Ectodermal cell (in vitro differentiated cells): ENCODE measurements around the gene ARHGAP35.
"Not testable (repeated sequence)": the region's sequence is repeated elsewhere in the genome, so short reads cannot be mapped to it uniquely, and the experiment has no call there.

ENCODE experiments used
- H3K27ac ChIP-seq: 2 replicates; pipeline ENCODE4 v1.7.0; 2013; ENCODE audit warnings: mild to moderate bottlenecking, low read depth, low read length; ENCODE audit not compliant: insufficient read depth, poor library complexity, severe bottlenecking
- H3K27me3 ChIP-seq: 2 replicates; pipeline ENCODE4 v1.7.0; 2013; ENCODE audit warnings: mild to moderate bottlenecking, low read length; ENCODE audit not compliant: insufficient read depth, control insufficient read depth, poor library complexity, severe bottlenecking
- H3K36me3 ChIP-seq: one replicate; pipeline ENCODE4 v1.7.0; 2013; ENCODE audit warnings: low read length; ENCODE audit not compliant: control insufficient read depth, insufficient read depth
- H3K4me1 ChIP-seq: one replicate; pipeline ENCODE4 v1.7.0; 2013; ENCODE audit warnings: low read length; ENCODE audit not compliant: control insufficient read depth, insufficient read depth
- H3K4me3 ChIP-seq: 2 replicates; pipeline ENCODE4 v1.7.0; 2013; ENCODE audit warnings: low read depth, low read length, control low read depth; ENCODE audit not compliant: insufficient read depth
- H3K9me3 ChIP-seq: 2 replicates; pipeline ENCODE4 v1.7.0; 2013; ENCODE audit warnings: mild to moderate bottlenecking, low read length, moderate library complexity; ENCODE audit not compliant: control insufficient read depth
- WGBS, 2 experiments: methylation state at CpG; one replicate each; pipeline ENCODE4 v1.1.7; 2013; ENCODE audit warnings: missing lambda C conversion rate in 2 of 2; 5-methylcytosine and 5-hydroxymethylcytosine counted together

Gene ARHGAP35

DNA sequence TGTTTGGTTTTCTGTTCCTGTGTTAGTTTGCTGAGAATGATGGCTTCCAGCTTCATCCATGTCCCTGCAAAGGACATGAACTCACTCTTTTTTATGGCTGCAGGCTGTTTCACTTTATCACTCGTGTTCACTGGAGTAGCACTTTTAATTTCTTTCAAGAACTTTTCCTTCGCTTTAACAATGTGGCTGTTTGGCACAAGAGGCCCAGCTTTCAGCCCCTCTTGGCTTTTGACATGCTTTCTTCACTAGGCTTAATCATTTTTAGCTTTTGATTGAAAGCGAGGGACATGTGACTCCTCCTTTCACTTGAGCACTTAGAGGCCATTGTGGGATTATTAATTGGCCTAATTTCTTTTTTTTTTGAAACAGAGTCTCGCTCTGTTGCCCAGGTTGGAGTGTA is 22.0 kb downstream of the ARHGAP35 start:
- H3K27ac ChIP-seq, H3K27me3 ChIP-seq: not testable (repeated sequence)

DNA sequence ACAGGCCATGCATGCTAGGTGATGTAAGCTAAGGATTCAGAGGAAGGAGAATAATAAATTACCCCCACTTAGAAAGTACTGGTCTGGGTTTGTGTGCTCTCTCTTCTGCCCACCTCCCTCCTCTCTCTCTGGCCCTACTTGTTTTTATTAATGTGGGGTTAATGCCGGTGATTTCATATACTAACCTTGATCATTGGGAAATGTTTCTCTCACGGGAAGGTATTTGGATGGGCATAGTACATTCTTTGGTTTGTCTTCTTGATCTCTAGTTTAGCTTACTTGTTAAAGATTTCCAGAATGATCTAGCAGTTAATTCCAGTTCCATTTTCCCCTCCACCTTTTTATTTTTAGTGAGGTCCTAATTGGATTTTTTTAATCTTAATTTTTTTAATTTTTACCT is 24.6 kb downstream of the ARHGAP35 start:
- no peaks in the 10 kb centered on the region for H3K27me3 ChIP-seq
- no peaks in the 10 kb centered on the region for H3K9me3 ChIP-seq
- 77 to 100% methylated on average over 1 to 2 of the region's 2 CpGs for WGBS, 2 experiments

More for the DNA sequence above, 22.0 kb downstream of the ARHGAP35 start:
- 93 to 96% methylated on average over 4 of the region's 4 CpGs for WGBS, 2 experiments
- not testable (repeated sequence) for H3K36me3 ChIP-seq, H3K4me1 ChIP-seq, H3K9me3 ChIP-seq, H3K4me3 ChIP-seq

DNA sequence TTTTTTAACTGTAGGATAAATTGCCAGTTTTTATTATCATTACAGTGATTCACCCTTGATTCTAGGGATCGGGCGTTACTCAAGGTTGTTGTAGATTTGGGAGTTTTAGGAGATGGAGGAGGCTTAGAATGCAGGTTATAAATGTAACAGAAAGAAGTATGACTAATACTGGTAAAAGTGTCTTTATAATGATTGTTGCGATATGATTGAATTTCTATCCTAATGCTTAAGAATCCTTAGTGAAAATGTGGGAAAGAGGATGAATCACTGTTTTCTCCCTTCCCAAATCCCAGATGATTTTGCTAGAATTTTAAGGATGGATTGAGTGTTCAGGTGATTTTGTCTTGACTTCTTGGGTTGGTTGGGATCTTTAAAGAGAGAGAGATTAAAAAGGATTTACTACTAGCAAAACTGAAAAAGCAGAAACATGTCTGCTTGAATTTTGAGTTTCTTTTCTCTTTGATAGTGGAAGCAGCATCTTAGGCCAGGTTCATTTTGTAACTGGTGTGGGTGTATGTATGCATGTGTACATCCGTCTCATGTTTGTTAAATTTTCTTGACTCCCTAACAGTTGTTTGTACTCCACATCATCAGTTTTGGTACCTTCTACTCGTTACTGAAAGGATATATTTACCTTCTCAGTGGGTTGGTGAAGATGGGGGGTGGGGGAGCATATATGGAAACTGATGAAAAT is 25.9 kb downstream of the ARHGAP35 start:
- Histone ChIP-seq H3K36me3 (no peaks in the 10 kb centered on the region), H3K27me3 (no peaks in the 10 kb centered on the region), H3K4me1 (peaks cover 5% of the 10 kb centered on the region), H3K9me3 (no peaks in the 10 kb centered on the region), H3K27ac (no peak overlapping the region), H3K4me3 (no peak overlapping the region)
- 97 to 99% methylated on average over 5 of the region's 5 CpGs for WGBS, 2 experiments

More for the DNA sequence above, 24.6 kb downstream of the ARHGAP35 start:
- Histone ChIP-seq H3K27ac (no peak overlapping the region), H3K36me3 (no peaks in the 10 kb centered on the region), H3K4me3 (no peak overlapping the region), H3K4me1 (peaks cover 6% of the 10 kb centered on the region)

DNA sequence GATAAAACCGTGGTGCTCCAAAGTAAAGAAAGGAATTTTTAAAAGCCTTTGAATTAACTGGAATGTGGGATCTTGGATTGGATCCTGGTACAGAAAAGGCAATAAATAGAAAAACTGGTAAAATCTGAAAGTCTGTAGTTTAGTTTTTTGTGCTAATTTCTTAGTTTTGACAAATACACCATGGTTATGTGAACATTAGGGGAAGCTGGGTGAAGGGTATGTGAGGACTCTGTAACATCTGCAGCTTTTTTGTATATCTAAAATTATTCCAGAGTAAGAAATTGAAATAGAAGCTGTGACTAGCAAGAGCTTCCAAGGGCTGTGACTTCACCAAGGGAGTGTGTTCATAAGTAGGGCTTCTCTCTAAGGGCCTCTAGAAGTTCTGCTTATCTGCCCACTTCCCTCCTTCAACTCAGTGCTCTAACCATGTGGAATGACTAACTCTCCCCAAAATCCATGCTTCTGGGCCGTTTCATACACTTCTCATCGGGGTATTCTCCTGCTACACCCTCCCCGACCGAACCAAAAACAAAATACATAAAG is 26.5 kb downstream of the ARHGAP35 start:
- H3K9me3 ChIP-seq = no peaks in the 10 kb centered on the region
- H3K27me3 ChIP-seq = no peaks in the 10 kb centered on the region
- no peaks in the 10 kb centered on the region for H3K36me3 ChIP-seq
- WGBS, 2 experiments = 94 to 96% methylated on average over 5 of the region's 5 CpGs
- no peaks in the 10 kb centered on the region for H3K4me1 ChIP-seq
- H3K4me3 ChIP-seq = no peak overlapping the region
- no peak overlapping the region for H3K27ac ChIP-seq

DNA sequence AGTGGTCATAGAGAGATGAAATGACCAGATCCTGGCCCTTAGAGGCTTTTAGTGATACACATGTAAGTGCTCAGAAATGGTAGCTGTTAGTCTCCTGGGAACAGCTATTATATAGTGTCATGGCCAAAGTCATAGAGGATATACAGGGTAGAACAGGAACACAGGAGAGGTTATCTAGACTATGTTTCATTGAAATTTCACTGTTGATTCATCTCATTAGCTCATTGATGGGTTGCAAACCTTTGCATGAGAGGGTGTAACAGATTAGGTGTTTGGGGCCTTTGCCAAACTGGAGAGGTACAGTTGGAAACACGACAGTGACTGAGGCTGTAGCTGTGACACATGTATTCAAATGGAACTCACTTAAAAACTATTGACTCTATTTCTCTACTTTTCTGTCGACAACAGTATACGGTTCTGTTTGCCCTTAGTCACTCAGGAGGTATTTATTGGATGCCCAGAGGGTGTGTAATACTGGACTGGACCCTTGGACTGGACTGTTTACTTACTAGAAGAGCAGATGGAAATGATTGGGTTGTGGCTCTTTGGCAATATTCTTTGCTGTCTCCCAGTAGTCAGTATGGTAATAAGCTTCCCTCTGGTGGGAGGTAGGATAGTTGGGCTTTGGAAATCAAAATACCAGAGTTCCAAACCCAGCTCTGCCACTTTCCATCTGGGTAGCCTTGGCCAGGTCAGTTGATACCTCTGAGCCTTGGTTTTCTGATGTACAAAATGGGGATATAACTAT is 29.8 kb downstream of the ARHGAP35 start:
- no peaks in the 10 kb centered on the region for H3K4me1 ChIP-seq
- no peak overlapping the region for H3K27ac ChIP-seq
- WGBS, 2 experiments = 90 to 93% methylated on average over 3 of the region's 3 CpGs
- H3K36me3 ChIP-seq = no peaks in the 10 kb centered on the region
- no peak overlapping the region for H3K4me3 ChIP-seq
- no peaks in the 10 kb centered on the region for H3K9me3 ChIP-seq
- no peaks in the 10 kb centered on the region for H3K27me3 ChIP-seq

DNA sequence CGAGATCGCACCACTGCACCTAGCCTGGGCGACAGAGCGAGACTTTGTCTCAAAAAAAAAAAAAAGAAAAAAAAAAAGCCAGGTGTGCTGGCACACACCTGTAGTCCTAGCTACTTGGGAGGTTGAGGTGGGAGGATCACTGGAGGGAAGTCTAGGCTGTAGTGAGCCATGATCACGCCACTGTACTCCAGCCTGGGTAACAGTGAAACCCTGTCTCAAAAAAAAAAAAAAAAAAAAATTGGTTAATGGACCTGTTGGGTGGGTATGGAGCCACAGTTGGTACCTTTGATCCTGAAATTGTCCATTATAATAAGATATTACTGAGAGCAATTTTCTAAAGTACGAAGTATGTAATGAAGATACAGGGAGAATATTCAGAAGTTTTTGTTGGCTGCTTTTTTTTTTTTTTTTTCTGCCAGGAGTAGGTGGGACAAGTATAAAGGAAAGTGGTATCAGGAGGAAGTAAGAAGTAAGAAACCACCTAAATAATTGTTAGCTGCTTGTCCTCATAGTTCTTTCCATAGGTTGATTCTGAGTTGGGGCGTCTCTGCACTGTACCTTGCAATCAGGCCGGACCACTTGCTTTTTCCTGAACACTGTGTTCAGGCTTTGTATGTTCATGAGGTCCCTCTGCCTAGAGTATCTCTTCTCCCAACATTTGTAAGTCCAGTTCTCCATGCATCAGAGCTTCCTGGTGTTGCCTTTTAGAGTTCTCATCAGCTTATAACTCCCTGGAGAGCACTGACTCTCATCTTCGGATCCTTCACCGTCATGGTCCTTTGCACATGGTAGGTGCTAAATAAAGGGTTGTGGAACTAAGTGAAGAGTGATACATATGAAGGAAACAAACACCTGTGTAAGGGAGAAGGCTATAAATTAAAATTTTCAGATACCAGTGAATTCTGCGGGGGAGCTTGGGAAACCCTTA is 31.7 kb downstream of the ARHGAP35 start:
- H3K9me3 ChIP-seq = no peaks in the 10 kb centered on the region
- no peaks in the 10 kb centered on the region for H3K27me3 ChIP-seq
- no peaks in the 10 kb centered on the region for H3K36me3 ChIP-seq
- H3K27ac ChIP-seq = no peak overlapping the region
- no peak overlapping the region for H3K4me3 ChIP-seq
- WGBS, 2 experiments = 96% methylated on average over 11 of the region's 11 CpGs
- H3K4me1 ChIP-seq = no peaks in the 10 kb centered on the region

DNA sequence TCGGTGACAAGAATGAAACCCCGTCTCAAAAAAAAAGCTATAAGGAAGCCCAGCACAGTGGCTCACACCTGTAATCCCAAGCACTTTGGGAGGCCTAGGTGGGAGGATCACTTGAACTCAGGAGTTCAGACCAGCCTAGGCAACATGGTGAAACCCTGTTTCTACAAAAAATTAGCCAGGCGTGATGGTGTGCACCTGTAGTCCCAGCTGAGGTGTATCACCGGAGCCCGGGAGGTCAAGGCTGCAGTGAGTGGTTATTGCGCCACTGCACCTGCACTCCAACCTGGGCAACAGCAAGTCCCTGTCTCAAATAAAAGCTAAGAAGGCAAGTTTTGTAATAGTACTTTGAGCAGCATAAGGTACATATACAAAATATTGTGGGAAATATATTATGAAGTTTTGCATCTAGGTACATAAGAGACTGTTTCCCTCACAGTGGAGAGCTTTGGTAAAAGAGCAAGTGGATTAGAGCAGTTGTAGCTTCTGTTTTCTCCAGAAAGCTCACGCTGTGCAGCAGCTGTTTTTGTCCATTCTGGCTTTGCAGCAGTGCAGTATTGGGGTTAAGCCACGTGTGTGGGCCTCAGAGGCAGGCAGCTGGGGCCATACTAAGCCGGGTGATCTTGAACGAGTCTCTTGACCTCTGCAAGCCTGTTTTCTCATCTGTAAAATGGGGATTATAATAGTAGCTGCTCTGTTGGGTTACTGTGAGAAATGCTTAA is 35.4 kb downstream of the ARHGAP35 start:
- Histone ChIP-seq H3K9me3 (no peaks in the 10 kb centered on the region), H3K36me3 (no peaks in the 10 kb centered on the region), H3K27me3 (no peaks in the 10 kb centered on the region), H3K4me3 (no peak overlapping the region), H3K4me1 (no peaks in the 10 kb centered on the region), H3K27ac (no peak overlapping the region)
- 93 to 94% methylated on average over 10 of the region's 10 CpGs for WGBS, 2 experiments

DNA sequence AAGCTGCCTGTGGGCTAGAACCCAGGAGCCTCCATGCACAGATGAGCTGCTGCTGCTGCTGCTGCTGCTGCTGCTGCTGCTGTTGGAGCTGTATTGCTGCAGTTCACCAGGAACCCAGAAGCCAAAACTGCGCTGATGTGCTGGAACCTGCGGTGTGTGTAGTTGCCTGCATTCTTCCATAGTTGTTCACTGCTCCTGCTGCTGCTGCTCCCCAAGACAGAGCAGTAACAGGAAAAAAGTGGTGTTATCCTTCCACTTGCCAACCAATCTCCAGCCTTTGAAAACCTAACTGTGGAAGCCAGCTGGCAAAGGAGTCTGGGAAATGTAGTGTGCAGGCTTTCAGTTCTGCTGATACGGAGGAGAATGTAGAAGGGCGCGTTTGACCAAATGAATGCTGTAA is 37.9 kb downstream of the ARHGAP35 start:
- Histone ChIP-seq H3K4me3 (no peak overlapping the region), H3K36me3 (no peaks in the 10 kb centered on the region), H3K9me3 (no peaks in the 10 kb centered on the region), H3K4me1 (peaks cover 2% of the 10 kb centered on the region), H3K27me3 (no peaks in the 10 kb centered on the region), H3K27ac (no peak overlapping the region)
- 92 to 95% methylated on average over 5 of the region's 5 CpGs for WGBS, 2 experiments

DNA sequence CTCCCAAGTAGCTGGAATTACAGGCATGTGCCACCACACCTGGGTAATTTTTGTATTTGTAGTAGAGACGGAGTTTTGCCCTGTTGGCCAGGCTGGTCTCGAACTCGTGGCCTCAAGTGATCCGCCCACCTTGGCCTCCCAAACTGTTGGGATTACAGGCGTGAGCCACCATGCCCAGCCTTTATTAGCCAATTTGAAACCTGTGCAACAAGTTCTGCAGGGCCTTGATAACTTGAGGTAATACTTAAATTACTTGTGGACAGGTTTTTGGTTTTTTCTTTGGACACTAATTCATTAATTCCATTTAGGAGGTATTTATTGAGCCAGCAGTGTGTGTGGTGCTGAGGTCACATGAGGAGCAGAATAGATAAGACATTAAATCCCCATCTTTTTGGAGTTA is 39.5 kb downstream of the ARHGAP35 start:
- Histone ChIP-seq H3K9me3 (no peaks in the 10 kb centered on the region), H3K36me3 (no peaks in the 10 kb centered on the region), H3K27ac (no peak overlapping the region), H3K27me3 (no peaks in the 10 kb centered on the region), H3K4me3 (no peak overlapping the region), H3K4me1 (peaks cover 9% of the 10 kb centered on the region)
- 89 to 93% methylated on average over 5 of the region's 5 CpGs for WGBS, 2 experiments
